ENCODE data around the gene FAH.

- TF ChIP-seq POLR2A (IDR thresholded peaks at IDR 0.05), result no peak
- TF ChIP-seq CTCF (IDR thresholded peaks at IDR 0.05), result no peak
Measured at GRCh38 chr15:80157215-80157614, 4.4 kb downstream of the FAH start.

Data from uterus (tissue), 2 donors.